COLO829 (cell line): ENCODE results near the gene RHPN2.
"Not testable (repeated sequence)": the region's sequence is repeated elsewhere in the genome, so short reads cannot be mapped to it uniquely, and the experiment has no call there.

Experiments used
- DNase-seq: peaks from one replicate; pipeline ENCODE4 v3.0.0; 2012; ENCODE audit warnings: low spot score

Gene RHPN2

DNA sequence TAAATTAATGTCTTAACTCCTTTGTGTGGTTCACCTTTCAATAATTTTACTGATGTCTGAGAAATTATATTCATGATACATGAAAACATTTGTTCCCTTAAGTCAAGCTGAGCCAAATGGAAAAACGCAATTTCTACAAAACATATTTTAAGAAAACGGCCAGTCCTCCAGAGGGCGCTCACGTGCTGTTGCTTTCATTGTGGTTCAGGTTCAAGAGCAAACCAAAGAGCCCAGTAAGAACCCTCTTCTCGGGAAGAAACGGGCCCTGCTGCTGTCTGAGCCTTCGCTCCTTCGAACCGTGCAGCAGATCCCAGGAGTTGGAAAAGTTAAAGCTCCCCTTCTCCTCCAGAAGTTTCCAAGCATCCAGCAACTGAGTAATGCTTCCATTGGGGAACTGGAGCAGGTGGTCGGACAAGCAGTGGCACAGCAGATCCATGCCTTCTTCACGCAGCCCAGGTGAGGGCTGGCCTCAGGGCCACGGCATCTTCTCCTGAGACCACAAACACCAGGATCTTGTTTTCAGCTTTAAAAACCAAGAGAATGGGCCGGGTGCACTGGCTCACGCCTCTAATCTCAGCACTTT lies 88.4 kb downstream of the RHPN2 start:
- peak; percentile 49 for DNase-seq

DNA sequence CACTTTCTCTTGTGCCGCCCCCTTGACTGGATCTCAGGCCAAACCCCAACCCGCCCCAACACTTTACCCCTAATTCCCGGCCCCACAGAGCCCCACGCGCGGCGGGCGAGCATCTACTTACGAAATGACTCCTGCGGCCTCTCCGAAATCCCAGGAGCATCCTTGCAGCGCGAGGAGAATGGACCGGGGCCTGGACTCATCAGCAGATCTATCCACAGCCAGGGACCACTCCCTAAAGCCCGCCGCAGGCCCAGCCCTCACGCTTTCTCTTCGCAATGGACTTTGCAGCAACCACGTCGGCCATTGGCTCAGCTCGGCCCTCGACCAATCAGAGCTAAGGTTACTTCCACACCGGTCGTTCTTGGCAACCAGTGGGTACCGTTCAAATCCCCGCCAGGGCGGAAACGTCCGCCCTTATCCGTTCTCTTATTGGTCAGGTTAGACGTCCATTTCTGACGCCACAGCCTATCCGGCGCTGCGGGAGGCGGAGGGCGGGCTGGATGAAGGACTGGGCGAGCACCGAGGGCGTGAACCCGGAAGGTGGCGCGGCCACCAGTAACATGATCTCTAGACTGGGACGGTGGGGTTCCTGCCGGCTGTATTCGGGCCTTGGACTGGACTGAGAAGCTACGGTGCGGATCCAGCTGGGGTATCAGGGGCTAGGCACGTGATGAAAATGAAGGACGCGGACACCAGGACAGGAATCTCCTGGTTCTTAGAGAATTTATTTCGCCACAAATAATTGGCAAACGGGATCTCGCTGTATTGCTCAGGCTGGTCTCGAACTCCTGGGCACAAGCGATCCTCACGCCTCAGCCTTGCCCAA lies 92.8 kb downstream of the RHPN2 start, which contains the start of the genes CEP89 and FAAP24:
TSS of gene CEP89 (minus strand) at position 244 of the 826 bp plus-strand sequence. CDS start at position 160, 84 bp downstream.
TSS of gene FAAP24 (plus strand) at position 528 of the 826 bp plus-strand sequence. CDS start 955 bp downstream, outside the sequence.
- peak; percentile 99 for DNase-seq

- DNase-seq, result no peak
Observed at GRCh38 chr19:32971012-32971595, 93.6 kb downstream of the RHPN2 start.

DNA sequence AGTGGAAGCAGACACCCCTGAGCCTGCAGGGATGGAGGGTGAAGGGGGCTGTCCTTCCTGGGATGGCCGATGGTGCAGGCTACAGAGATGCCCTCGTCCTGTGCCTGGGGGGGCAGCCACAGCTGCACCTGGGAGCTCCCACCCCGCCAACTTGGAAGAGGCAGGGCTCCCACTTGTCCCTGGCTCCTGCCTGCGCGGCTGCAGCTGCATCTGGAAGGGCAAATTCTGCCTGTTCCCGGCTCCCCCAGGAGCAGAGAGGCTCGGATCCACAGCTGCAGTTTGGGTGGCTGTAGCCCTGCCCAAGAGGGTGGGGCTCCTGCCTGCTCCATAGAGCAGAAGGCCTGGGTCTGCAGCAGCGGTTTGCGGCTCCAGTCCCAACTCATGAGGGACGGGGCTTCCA lies 95.1 kb downstream of the RHPN2 start:
- no peak for DNase-seq

- DNase-seq, result no peak
Observed at GRCh38 chr19:32966750-32967149, 97.9 kb downstream of the RHPN2 start.

- no peak for DNase-seq
Observed at GRCh38 chr19:32945260-32945659, 119.4 kb downstream of the RHPN2 start.

DNA sequence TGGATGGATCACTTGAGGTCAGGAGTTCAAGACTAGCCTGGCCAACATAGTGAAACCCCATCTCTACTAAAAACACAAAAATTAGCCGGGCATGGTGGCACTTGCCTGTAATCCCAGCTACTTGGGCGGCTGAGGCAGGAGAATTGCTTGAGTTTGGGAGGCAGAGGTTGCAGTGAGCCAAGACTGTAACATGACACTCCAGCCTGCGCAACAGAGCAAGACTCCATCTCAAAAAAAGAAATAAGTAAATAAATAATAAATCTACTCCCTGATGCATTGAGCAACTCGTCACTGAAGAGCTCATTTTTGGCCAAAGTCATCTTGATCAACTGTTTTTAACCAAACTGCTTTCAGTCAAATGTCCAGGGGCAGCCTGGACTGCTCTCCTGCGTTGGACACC lies 123.4 kb downstream of the RHPN2 start:
- DNase-seq, result not testable (repeated sequence)

- no peak for DNase-seq
Observed at GRCh38 chr19:32936065-32936464, 128.6 kb downstream of the RHPN2 start.

GRCh38 chr19:32935629-32936028 lies 129.1 kb downstream of the RHPN2 start:
- DNase-seq, result no peak

DNA sequence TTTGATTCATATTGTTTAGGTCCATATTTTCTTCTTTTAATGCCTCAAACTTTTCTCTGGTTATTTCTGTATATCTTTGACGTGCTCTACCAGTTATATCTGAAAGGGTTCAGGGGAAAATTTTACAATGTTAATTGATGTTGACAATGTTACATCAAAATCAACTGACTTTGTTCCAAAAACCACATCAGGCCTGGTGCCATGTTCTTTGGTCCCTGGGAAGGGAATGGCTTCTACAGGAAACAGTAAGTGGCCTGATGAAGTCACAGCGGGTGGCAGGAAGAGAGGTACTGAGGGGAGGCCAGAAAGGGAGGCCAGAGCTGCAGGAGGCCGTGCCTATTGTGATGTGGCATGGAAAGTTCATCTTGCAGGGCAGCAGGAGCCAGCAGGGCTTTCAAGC lies 131.1 kb downstream of the RHPN2 start:
- no peak for DNase-seq

DNA sequence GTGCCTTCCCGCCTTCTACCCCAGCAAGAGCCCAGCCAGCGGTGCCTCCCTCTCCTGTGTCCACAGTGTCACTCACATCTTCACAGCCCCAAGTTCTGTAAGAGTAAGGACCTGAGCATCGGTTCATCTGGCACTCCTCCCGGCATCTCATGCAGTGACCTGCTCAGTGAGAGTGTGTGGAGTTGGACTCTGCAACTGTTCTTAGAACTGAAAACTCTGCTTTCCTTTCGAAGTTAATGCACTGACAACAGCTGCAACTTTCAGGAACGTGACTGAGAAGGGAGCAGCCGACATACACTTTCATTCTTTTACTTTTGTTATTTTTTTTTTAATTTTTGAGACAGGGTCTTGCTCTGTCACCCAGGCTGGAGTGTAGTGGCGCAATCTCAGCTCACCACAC lies 134.1 kb downstream of the RHPN2 start:
- no peak for DNase-seq

GRCh38 chr19:32928806-32929205 lies 135.9 kb downstream of the RHPN2 start:
- DNase-seq, result no peak
